Measurements from ENCODE around the gene ELP1.

Gene ELP1

DNA sequence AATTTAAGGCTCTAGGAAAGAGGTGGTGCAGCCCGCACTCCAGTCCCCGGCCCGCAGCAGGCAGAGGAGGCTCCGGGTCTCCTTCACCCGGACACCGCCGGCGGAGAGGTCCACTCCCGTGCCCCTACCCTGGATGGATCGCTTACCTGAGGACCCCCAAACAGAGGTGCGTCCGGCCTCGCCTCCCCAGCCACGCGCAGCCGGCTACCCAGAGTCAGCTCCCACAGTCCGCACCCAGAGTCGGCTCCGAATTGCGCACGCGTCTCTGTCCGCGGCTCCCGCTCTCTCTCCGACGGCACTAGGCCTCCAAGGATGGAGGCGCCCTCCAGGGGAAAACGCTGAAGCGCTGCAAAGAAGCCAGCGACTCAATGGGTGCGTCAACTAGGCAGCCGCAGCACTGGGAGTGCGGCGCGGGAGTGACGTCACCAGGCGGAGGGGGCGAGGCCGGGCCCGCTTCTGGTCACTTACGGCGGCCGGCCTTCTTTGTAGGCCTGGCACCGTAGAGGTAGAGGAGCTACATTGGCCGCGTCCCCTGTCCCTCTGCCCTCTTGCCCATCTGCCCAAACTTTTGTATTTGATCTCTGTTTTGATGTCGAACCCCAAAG lies at the start of gene ELP1 (continued):
- TF ChIP-seq, protein P1, sequence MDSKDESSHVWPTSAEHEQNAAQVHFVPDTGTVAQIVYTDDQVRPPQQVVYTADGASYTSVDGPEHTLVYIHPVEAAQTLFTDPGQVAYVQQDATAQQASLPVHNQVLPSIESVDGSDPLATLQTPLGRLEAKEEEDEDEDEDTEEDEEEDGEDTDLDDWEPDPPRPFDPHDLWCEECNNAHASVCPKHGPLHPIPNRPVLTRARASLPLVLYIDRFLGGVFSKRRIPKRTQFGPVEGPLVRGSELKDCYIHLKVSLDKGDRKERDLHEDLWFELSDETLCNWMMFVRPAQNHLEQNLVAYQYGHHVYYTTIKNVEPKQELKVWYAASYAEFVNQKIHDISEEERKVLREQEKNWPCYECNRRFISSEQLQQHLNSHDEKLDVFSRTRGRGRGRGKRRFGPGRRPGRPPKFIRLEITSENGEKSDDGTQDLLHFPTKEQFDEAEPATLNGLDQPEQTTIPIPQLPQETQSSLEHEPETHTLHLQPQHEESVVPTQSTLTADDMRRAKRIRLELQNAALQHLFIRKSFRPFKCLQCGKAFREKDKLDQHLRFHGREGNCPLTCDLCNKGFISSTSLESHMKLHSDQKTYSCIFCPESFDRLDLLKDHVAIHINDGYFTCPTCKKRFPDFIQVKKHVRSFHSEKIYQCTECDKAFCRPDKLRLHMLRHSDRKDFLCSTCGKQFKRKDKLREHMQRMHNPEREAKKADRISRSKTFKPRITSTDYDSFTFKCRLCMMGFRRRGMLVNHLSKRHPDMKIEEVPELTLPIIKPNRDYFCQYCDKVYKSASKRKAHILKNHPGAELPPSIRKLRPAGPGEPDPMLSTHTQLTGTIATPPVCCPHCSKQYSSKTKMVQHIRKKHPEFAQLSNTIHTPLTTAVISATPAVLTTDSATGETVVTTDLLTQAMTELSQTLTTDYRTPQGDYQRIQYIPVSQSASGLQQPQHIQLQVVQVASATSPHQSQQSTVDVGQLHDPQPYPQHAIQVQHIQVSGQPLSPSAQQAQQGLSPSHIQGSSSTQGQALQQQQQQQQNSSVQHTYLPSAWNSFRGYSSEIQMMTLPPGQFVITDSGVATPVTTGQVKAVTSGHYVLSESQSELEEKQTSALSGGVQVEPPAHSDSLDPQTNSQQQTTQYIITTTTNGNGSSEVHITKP (tag by site-specific recombination; IDR thresholded peaks at IDR 0.05): peak; percentile 67
- TF ChIP-seq GLIS1 (tag by site-specific recombination; IDR thresholded peaks at IDR 0.05) (no peak), ZNF140 (tag by site-specific recombination; IDR thresholded peaks at IDR 0.05) (no peak), ZNF843 (tag by site-specific recombination; IDR thresholded peaks at IDR 0.05) (0 out of 2 replicates have a peak, but pooled peaks have one; percentile 8), KLF8 (tag by site-specific recombination; IDR thresholded peaks at IDR 0.05) (peak; percentile 81), ZNF76 (tag by site-specific recombination; IDR thresholded peaks at IDR 0.05; ENCODE audit: borderline replicate concordance, low read depth) (peak; percentile 37; the same call in 1 of the 2 replicates), ZNF777 (tag by site-specific recombination; IDR thresholded peaks at IDR 0.05; ENCODE audit: borderline replicate concordance) (peak; percentile 64; the same call in 1 of the 2 replicates), KLF10 (tag by site-specific recombination; IDR thresholded peaks at IDR 0.05) (peak; percentile 56; the same call in 1 of the 2 replicates), GLI4 (tag by site-specific recombination; IDR thresholded peaks at IDR 0.05) (no peak), ZNF830 (tag by site-specific recombination; IDR thresholded peaks at IDR 0.05; ENCODE audit: low read depth) (no peak), ZNF2 (tag by site-specific recombination; IDR thresholded peaks at IDR 0.05) (peak; percentile 79), ZNF133 (tag by site-specific recombination; IDR thresholded peaks at IDR 0.05) (no peak), HOXA7 (CRISPR knock-in tag; IDR thresholded peaks at IDR 0.05; ENCODE audit: borderline replicate concordance) (0 out of 2 replicates have a peak, but pooled peaks have one; percentile 62), ZBTB17 (tag by site-specific recombination; IDR thresholded peaks at IDR 0.05) (peak; percentile 60), ZFP69B (tag by site-specific recombination; IDR thresholded peaks at IDR 0.05) (peak; percentile 51; the same call in 1 of the 2 replicates), ZFP41 (tag by site-specific recombination; IDR thresholded peaks at IDR 0.05; ENCODE audit: borderline replicate concordance) (no peak), ZNF423 (tag by site-specific recombination; IDR thresholded peaks at IDR 0.05) (0 out of 2 replicates have a peak, but pooled peaks have one; percentile 13), ZFP37 (tag by site-specific recombination; IDR thresholded peaks at IDR 0.05) (no peak; the same call in 1 of the 2 replicates)
- TF ChIP-seq, protein P2, sequence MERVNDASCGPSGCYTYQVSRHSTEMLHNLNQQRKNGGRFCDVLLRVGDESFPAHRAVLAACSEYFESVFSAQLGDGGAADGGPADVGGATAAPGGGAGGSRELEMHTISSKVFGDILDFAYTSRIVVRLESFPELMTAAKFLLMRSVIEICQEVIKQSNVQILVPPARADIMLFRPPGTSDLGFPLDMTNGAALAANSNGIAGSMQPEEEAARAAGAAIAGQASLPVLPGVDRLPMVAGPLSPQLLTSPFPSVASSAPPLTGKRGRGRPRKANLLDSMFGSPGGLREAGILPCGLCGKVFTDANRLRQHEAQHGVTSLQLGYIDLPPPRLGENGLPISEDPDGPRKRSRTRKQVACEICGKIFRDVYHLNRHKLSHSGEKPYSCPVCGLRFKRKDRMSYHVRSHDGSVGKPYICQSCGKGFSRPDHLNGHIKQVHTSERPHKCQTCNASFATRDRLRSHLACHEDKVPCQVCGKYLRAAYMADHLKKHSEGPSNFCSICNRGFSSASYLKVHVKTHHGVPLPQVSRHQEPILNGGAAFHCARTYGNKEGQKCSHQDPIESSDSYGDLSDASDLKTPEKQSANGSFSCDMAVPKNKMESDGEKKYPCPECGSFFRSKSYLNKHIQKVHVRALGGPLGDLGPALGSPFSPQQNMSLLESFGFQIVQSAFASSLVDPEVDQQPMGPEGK (tag by site-specific recombination; IDR thresholded peaks at IDR 0.05): peak; percentile 96
- TF ChIP-seq, protein P3, sequence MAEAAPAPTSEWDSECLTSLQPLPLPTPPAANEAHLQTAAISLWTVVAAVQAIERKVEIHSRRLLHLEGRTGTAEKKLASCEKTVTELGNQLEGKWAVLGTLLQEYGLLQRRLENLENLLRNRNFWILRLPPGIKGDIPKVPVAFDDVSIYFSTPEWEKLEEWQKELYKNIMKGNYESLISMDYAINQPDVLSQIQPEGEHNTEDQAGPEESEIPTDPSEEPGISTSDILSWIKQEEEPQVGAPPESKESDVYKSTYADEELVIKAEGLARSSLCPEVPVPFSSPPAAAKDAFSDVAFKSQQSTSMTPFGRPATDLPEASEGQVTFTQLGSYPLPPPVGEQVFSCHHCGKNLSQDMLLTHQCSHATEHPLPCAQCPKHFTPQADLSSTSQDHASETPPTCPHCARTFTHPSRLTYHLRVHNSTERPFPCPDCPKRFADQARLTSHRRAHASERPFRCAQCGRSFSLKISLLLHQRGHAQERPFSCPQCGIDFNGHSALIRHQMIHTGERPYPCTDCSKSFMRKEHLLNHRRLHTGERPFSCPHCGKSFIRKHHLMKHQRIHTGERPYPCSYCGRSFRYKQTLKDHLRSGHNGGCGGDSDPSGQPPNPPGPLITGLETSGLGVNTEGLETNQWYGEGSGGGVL (tag by site-specific recombination; IDR thresholded peaks at IDR 0.05): peak; percentile 66; the same call in 1 of the 2 replicates
- TF ChIP-seq, protein P4, sequence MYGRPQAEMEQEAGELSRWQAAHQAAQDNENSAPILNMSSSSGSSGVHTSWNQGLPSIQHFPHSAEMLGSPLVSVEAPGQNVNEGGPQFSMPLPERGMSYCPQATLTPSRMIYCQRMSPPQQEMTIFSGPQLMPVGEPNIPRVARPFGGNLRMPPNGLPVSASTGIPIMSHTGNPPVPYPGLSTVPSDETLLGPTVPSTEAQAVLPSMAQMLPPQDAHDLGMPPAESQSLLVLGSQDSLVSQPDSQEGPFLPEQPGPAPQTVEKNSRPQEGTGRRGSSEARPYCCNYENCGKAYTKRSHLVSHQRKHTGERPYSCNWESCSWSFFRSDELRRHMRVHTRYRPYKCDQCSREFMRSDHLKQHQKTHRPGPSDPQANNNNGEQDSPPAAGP (tag by site-specific recombination; IDR thresholded peaks at IDR 0.05): 0 out of 2 replicates have a peak, but pooled peaks have one; percentile 29
- TF ChIP-seq, protein P5, sequence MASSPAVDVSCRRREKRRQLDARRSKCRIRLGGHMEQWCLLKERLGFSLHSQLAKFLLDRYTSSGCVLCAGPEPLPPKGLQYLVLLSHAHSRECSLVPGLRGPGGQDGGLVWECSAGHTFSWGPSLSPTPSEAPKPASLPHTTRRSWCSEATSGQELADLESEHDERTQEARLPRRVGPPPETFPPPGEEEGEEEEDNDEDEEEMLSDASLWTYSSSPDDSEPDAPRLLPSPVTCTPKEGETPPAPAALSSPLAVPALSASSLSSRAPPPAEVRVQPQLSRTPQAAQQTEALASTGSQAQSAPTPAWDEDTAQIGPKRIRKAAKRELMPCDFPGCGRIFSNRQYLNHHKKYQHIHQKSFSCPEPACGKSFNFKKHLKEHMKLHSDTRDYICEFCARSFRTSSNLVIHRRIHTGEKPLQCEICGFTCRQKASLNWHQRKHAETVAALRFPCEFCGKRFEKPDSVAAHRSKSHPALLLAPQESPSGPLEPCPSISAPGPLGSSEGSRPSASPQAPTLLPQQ (tag by site-specific recombination; IDR thresholded peaks at IDR 0.05): peak; percentile 45; the same call in 1 of the 2 replicates
- TF ChIP-seq, protein P6, sequence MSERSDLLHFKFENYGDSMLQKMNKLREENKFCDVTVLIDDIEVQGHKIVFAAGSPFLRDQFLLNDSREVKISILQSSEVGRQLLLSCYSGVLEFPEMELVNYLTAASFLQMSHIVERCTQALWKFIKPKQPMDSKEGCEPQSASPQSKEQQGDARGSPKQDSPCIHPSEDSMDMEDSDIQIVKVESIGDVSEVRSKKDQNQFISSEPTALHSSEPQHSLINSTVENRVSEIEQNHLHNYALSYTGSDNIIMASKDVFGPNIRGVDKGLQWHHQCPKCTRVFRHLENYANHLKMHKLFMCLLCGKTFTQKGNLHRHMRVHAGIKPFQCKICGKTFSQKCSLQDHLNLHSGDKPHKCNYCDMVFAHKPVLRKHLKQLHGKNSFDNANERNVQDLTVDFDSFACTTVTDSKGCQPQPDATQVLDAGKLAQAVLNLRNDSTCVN (tag by site-specific recombination; optimal IDR thresholded peaks at IDR 0.05): peak; percentile 68
- TF ChIP-seq, protein P7, sequence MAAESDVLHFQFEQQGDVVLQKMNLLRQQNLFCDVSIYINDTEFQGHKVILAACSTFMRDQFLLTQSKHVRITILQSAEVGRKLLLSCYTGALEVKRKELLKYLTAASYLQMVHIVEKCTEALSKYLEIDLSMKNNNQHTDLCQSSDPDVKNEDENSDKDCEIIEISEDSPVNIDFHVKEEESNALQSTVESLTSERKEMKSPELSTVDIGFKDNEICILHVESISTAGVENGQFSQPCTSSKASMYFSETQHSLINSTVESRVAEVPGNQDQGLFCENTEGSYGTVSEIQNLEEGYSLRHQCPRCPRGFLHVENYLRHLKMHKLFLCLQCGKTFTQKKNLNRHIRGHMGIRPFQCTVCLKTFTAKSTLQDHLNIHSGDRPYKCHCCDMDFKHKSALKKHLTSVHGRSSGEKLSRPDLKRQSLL (tag by site-specific recombination; IDR thresholded peaks at IDR 0.05): peak; percentile 73

All from HEK293 (cell line).